GM15510 (cell line): ENCODE measurements around the gene ZXDC.

Source experiments
- POLR2A ChIP-seq: IDR thresholded peaks from 3 replicates; pipeline ENCODE4 v1.6.1; 2011; ENCODE audit warnings: borderline replicate concordance; ENCODE audit not compliant: insufficient read length; ENCODE audit errors: extremely low read depth

The ZXDC gene

DNA sequence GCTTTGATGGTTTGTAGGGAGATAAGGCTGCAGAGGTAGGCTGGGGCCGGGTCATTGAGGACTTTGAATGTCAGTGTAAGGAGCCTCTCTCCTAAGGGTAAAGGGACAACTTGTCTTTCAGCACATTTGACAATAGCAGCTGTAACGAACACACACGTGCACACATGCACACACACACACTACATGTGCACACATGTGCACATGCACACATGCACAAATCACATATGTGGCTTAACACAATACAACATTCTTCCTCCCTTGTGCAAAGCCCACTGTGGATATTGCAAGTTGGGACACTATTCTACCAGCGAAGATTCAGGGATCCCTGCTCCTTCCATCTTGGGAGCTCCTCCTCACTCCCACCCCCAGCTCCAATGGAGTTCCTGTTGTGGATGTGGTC, 82.1 kb downstream of the ZXDC start:
- no peak for TF ChIP-seq POLR2A

GRCh38 chr3:126392246-126392645, 83.4 kb downstream of the ZXDC start:
- no peak for TF ChIP-seq POLR2A

GRCh38 chr3:126391631-126392030, 84.1 kb downstream of the ZXDC start:
- no peak for TF ChIP-seq POLR2A

- TF ChIP-seq POLR2A = no peak
Measured at GRCh38 chr3:126390751-126391150, 84.9 kb downstream of the ZXDC start.

- TF ChIP-seq POLR2A = no peak
Measured at GRCh38 chr3:126390201-126390600, 85.5 kb downstream of the ZXDC start.

DNA sequence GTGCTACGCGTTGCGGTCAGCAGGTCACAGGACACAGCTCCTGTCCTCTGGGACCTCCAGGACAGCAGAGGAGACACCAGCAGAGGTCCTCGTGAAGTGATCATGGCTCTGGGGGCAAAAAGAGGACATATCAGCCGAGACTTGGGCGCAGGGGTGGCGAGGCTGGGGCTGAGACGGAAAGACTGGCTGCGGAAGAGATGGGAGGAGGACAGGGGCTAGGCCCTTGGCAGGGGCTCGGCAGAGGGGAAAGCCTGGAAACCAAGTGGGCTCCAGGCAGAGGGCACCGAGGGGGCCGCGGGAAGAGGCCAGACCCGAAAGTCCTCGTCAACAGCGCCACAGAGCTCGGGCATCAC, 85.9 kb downstream of the ZXDC start:
- no peak for TF ChIP-seq POLR2A

- TF ChIP-seq POLR2A = no peak
Measured at GRCh38 chr3:126389112-126389793, 86.4 kb downstream of the ZXDC start.
